HG03442 (cell line): ENCODE data around the gene SUCLG2.

Experiments
- ATAC-seq: cut with Tn5 transposase; IDR thresholded peaks from one replicate; pipeline ENCODE4 v1.9.1; 2021; ENCODE audit warnings: mild to moderate bottlenecking, moderate library complexity; ENCODE audit not compliant: unreplicated experiment

The SUCLG2 gene

GRCh38 chr3:67461667-67462142 is 192.7 kb downstream of the SUCLG2 start:
- ATAC-seq: no peak

DNA sequence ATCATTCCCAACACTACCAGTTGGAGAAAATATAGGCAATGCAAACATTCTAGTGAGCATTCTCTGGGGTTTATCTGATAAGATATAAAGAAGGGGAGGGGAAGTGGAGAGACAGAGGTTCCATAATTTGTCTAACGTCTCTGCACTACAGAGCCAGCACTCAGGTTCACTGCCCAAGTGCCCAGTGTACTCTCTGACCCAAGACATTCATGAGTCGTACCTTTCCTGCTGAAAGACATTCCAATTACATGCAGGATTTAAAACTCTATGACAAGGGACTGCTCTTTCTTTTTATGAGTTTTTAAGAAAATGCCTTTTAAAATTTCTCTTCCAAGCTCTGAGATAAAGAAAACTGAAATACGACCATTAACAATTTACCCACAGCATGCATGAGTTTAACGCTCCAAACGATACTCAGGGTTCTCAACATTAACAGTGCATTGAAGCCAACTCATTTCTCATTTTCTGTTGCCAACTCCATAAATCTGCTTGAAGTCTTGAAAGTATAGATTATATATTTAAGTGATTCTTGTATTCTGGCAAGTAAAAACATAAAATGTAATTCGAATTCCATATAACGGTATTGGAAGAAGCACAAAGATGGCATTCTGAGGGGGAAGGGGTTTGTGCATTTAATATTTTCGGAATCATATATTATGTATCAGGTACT is 193.4 kb downstream of the SUCLG2 start:
- ATAC-seq: no peak

- ATAC-seq: no peak
Measured at GRCh38 chr3:67459796-67460195, 194.6 kb downstream of the SUCLG2 start.

GRCh38 chr3:67458896-67459530 is 195.4 kb downstream of the SUCLG2 start:
- ATAC-seq: no peak

DNA sequence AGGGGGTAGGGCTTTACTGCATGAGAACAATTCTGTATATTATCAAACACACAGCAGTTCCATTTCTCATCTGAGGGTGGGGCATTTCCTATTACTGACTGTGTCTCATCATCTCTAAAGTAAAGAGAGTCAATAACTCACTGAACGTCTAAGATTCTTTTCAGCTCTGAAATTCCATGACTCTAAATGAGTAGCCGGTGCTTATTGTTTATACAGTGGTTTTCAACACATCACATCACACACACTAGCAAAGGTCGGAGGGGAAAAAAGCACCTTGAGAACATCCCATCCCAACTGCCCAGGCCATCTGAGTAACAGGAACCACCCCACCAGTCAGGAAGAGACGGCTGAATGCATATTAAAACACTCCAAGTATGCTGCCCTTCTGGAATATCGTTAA is 196.0 kb downstream of the SUCLG2 start:
- ATAC-seq: no peak

DNA sequence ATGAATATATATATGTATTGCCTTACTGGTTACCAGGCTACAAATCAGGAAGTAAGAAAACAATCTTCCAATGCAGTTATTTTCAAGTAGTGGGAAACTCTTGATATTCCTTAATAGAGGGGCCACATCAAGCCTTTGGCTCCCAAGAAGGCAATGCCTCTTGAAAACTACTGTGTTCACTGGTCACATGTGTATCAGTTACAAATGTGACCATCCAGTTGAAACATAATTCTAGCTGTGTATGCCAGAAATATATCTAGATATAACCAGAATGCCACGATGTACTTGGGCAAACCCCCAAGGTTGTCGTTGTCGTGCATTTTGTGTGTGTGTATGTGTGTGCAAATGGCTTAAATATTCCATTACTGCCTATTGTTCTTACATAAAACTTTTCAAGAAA is 200.8 kb downstream of the SUCLG2 start:
- ATAC-seq: no peak

- ATAC-seq: no peak
Measured at GRCh38 chr3:67450153-67450552, 204.3 kb downstream of the SUCLG2 start.

DNA sequence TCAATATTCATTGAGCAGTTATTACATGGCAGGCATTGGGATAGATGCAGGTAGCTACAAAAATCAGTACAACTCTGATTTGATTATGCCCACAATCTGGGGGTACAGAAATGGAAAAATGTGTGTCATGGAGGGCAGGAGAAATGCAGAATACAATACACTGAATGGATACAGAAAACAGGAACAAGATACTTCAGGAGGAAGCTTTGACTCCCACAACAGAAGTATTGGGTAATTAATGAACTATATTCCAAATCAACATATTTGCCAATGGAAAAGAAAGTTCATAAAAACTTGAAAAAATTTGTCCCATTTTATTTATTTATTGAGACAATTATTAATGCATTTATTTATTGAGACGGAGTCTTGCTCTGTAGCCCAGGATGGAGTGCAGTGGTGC is 207.0 kb downstream of the SUCLG2 start:
- ATAC-seq: no peak

DNA sequence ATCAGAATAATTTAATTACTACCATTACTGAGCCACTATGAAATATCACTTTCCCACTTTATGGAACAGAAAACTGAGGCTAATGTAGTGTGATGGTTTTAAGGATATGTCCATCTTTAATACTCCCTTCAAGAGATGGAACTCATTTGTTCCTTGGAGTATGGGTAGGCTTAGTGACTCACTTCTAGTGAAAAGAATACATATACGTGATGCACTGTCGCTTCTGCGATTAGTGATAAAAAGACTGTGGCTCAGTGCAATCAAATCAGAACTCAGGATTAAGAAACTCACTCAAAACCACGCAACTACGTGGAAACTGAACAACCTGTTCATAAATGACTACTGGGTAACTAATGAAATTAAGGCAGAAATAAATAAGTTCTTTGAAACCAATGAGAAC is 216.6 kb downstream of the SUCLG2 start:
- ATAC-seq: no peak

DNA sequence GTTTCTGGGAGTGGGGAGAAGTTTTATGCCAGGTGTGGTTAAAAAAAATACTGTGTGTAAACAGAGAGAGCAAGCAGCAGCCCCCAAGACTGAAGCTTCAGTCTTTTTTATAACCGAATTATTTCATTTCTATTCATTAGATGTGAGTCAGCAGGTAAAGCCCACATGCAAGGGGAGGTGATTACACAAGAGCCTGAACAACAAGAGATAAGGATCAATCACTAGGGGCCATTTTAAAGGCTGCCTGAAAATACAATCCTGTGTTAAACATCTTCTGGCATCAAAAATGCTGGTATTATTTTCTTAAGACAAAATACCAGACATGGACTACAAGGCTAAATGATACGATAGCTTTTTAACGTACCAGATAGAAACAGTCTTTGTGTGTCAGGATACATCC is 217.3 kb downstream of the SUCLG2 start:
- no peak for ATAC-seq

DNA sequence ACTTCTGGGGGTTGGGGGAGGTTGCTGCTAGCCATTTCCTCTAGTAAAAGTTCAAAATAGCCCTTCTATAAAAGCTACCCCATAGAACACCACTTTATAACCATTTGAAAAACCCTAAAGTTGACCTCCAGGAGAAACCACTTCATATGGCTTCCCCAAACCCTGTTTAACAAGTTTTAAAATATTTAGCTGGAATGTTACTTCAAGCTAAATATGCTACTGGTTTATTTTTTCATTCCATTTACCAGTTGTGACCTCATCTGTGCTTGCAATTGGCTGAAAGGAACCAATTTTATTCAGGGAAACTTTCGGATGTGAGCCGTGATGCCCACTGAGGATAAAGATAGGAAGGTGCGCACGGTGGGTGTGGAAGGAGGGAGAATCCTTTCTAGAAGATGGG is 221.3 kb downstream of the SUCLG2 start:
- no peak for ATAC-seq

DNA sequence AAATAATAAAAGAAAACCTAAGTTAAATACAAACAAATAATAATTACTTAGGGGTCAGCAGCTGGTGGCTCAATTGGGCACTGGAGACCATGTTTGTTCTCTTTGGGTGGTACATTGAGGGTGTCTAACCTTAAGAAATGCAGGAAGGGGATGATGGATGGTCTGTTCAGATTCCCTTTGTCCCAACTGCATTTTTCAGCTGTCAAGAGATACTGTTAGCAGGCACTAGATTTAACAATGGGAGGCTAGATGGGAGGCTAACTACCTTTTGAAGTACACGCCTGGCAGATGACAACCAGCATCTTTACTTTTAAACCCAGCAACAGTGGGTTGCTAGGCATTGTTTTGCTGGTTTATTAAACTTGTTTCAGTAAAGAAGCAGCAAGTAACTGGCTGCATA is 222.5 kb downstream of the SUCLG2 start:
- no peak for ATAC-seq

GRCh38 chr3:67423722-67424121 is 230.7 kb downstream of the SUCLG2 start:
- ATAC-seq: no peak

DNA sequence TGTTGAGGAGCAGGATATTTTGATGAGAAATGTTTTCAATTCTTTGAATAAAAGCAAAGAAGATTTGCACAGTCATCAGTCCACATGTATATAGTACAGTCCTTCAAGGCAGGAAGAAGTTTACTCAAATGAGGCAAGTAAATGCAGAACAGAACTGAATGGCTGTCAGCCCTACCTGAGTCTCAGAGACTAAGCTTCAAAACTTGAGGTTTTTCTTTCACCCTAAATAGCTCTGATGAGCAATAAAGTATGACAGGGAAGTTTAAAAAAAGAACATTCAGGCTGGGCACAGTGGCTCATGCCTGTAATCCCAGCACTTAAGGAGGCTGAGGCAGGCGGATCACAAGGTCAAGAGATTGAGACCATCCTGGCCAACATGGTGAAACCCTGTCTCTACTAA is 232.5 kb downstream of the SUCLG2 start:
- ATAC-seq: peak; percentile 70

GRCh38 chr3:67419779-67420178 is 234.6 kb downstream of the SUCLG2 start:
- no peak for ATAC-seq

GRCh38 chr3:67419218-67419529 is 235.2 kb downstream of the SUCLG2 start:
- no peak for ATAC-seq

DNA sequence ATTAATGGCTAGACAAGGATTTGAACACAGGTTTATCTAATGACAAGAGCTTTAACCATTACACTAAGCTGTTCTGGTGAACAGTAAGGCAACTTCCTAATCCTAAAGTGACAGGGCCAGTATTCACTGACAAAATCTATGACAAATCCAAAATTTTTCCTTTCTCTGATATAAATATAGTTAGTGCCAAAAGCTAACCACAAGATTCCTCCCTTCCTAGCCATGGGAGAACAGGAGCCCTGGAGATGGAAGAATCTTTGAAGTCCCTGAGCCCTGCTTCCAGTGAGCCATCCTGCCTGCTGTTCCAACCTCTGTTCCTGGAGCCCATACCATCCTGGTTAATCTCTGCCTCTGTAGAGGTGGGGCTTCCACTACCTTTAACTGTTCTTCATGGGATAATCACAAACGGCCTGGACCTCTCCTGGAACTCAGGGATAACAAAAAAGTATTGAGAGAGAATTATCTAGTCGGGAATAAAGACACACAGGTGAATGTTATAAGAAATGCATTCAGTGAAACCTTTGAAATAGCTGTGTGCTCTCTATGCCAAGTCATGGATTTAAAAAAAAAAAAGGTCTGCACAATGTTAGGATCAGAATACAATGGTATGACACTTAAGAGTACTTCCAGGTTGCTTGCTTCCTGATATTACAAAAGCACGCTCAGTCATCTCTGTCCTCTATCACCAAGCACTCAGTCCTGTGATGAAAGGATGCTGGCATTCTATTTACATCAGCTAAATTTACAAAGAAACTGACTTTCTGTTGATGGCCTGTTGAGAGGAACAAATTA is 235.8 kb downstream of the SUCLG2 start:
- ATAC-seq: no peak

DNA sequence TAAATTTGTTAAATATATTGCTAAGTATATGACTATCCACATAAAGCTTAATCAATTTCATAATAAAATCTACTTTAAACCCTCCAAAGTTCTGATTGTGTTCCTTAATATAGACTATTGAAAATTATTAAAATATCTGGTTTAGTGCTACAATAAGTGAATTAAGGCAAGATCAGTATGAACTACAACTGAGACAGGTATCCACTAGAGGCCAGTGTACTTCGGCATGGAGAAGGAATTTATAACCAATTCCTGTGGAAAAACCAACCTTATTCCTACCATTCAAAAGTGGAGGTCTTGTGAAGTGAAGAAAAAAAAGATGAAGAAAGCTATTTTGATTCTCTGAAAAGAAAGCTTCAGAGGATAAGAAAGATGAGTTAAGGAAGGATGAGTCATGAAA is 237.7 kb downstream of the SUCLG2 start:
- no peak for ATAC-seq

GRCh38 chr3:67415511-67415910 is 238.9 kb downstream of the SUCLG2 start:
- ATAC-seq: no peak

GRCh38 chr3:67414740-67415139 is 239.7 kb downstream of the SUCLG2 start:
- ATAC-seq: no peak

DNA sequence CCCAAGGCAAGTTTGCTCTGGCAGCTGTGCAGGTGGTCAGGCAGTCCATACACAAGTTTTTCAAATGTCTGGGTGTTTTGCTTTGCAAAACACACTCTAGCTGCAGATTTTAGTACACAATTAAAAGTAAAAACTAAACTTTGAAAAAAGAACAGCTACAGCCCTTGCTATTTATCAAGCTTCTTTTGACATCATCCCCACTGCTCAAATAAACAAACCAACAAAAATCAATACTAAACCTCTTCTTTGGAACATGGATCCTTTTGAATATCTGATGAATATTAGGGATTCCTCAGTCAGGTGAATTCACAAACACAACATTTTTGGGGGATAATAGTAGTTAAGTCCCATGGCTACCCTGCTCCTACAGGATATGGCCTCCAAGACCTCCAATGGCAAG is 249.2 kb downstream of the SUCLG2 start:
- no peak for ATAC-seq

DNA sequence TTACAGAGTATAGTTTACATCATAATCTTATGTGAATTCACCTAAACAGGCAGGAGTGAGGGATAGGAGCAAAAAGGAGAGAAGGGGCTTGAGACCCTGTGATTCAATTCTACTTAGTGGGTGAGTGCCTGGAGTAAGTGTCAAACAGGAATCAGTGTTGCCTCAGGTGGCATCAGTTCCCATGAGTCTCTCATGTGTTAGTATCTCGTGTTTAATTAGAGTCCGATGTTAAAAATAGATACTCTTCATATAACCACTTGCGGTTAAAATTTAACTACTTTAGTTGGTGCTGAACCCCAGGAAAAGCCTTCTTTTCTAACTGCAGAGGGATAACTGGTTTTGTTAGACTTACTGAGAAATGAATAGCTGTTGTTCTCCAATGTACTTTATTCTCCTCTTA is 251.5 kb downstream of the SUCLG2 start:
- no peak for ATAC-seq
